Neuron (in vitro differentiated cells): ENCODE results near the gene UTS2.

Experiments
- H2AFZ ChIP-seq: one replicate; pipeline ENCODE4 v1.6.1; 2013; ENCODE audit warnings: low read depth, mild to moderate bottlenecking, inconsistent platforms, low read length, moderate library complexity
- H3K27me3 ChIP-seq: one replicate; pipeline ENCODE4 v1.6.1; 2013; ENCODE audit warnings: low read length; ENCODE audit not compliant: insufficient read depth
- H3K36me3 ChIP-seq: one replicate; pipeline ENCODE4 v1.6.1; 2013; ENCODE audit warnings: low read length; ENCODE audit not compliant: insufficient read depth
- H3K4me1 ChIP-seq: one replicate; pipeline ENCODE4 v1.6.1; 2013; ENCODE audit warnings: low read length; ENCODE audit not compliant: insufficient read depth
- H3K4me3 ChIP-seq: 2 replicates; pipeline ENCODE4 v1.5.1; 2013; ENCODE audit warnings: mild to moderate bottlenecking, low read length, moderate library complexity
- H3K9me3 ChIP-seq: one replicate; pipeline ENCODE4 v1.6.1; 2013; ENCODE audit warnings: low read length

UTS2 gene

DNA sequence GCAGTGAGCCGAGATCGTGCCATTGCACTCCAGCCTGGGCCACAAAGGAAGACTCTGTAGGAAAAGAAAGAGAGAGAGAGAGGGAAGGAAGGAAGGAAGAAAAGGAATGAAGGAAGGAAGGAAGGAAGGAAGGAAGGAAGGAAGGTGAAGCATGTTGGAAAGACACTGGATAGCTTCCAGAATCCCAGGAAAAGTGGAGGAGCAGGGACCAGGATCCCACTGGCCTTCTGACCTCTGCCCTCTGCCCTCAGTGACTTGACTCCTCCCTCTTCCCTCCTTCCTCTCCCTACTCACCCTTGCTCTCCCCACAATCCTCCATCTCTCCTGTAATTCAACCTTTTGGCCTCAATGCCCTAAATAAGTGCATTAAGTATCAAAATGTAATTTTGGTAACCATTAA is 4.1 kb upstream of the UTS2 start:
- no peaks in the 10 kb centered on the region for H3K36me3 ChIP-seq
- H2AFZ ChIP-seq: no peak overlapping the region
- no peaks in the 10 kb centered on the region for H3K4me1 ChIP-seq
- no peaks in the 10 kb centered on the region for H3K9me3 ChIP-seq
- no peak overlapping the region for H3K4me3 ChIP-seq
- no peaks in the 10 kb centered on the region for H3K27me3 ChIP-seq

DNA sequence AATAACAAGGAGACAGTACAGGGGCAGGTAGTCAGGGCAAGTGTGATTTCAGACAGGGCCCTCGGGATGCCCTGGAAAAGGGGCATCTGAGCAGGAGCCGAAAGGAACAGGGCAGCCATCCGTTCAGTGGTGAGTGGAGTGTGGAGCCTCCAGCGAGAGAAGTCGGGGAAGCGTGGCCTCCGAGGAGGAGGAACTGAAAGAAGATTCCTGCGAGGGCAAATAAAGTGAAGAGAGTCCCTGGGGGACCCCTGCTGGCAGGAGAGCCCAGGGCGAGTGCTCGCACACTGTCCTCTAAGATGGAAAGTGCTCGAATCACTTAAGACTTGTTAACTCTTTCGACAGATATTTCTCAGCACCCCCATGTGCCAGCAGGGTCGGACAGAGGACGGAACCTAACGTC is 3.5 kb upstream of the UTS2 start:
- no peaks in the 10 kb centered on the region for H3K4me1 ChIP-seq
- no peak overlapping the region for H2AFZ ChIP-seq
- H3K36me3 ChIP-seq: no peaks in the 10 kb centered on the region
- H3K9me3 ChIP-seq: no peaks in the 10 kb centered on the region
- H3K27me3 ChIP-seq: no peaks in the 10 kb centered on the region
- no peak overlapping the region for H3K4me3 ChIP-seq

DNA sequence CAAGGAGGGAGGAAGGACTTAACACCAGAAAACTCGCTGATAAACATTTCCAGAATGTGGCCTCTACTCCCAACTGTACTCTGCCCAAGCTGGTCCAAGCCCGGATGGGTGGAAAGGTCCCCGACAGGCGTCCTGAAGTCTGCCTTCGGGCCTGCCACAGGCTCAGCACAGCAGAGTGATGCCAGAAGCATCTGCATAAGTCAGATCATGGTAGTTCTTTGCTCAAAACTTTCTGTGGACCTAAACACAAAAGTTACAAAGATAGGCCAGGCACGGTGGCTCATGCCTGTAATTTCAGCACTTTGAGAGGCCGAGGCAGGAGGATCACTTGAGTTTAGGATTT is 790 bp upstream of the UTS2 start:
- H3K36me3 ChIP-seq: no peaks in the 10 kb centered on the region
- H3K4me3 ChIP-seq: no peak overlapping the region
- no peaks in the 10 kb centered on the region for H3K4me1 ChIP-seq
- no peak overlapping the region for H2AFZ ChIP-seq
- H3K9me3 ChIP-seq: no peaks in the 10 kb centered on the region
- no peaks in the 10 kb centered on the region for H3K27me3 ChIP-seq

DNA sequence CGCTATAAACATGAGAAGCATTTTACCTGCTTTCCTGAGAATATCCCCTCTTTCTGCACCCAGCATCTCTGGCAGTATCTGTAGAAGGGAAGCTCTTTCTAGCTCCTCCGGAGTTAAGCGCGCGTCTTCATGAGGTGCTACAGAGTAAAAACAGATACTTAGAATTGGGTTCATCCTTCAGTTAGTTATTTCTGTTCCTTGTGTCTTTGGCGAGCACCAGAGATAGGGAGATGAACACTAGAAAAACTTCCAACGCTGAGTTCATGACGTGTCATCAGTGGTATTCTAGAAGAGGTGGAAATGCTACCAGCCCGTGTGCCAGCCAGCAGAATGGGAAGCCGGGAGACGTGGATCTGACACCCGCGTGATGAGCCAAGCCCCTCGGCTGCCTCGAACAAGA is 2.1 kb downstream of the UTS2 start:
- Histone ChIP-seq H3K9me3 (no peaks in the 10 kb centered on the region), H2AFZ (no peak overlapping the region), H3K4me3 (no peak overlapping the region), H3K4me1 (no peaks in the 10 kb centered on the region), H3K36me3 (no peaks in the 10 kb centered on the region), H3K27me3 (no peaks in the 10 kb centered on the region)

DNA sequence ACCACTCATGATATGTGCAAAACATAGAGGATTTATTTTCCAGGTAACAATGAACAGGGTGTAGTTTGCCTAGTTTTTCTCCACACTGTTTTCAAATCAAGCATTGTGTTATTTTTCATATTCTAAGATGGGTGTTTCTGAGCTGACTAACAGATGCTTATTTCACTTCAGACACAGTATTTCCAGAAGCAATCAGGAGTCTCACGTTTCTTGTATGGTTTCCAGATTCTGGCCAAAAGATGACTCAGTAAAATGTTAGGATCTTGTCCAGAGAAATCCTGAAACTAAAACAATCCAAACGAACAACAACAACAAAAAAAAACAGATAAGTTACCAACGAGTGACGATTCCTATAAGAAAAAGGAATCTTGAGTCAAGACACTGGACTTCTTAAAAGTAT is 5.3 kb downstream of the UTS2 start:
- H3K9me3 ChIP-seq: no peaks in the 10 kb centered on the region
- H3K4me3 ChIP-seq: no peak overlapping the region
- H3K36me3 ChIP-seq: no peaks in the 10 kb centered on the region
- no peaks in the 10 kb centered on the region for H3K4me1 ChIP-seq
- H2AFZ ChIP-seq: no peak overlapping the region
- no peaks in the 10 kb centered on the region for H3K27me3 ChIP-seq

DNA sequence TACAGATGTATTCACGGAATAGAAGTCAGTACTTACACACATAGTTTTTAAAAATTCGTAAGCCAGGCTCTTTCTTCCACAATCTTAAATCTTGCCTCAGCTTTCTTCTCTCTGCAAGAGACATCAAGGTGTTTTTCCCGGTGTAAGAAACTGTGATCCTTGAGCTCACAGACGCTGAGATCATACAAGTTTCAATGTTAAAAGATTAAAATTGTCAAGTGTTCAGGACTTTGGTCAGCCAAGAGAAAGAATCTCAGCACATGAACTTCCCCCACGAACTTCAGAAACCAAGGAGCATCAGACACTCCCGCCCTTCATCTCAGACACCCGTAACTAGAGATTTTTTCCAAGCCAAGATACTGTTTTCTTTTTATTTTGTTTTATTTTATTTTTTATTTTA is 6.2 kb downstream of the UTS2 start:
- Histone ChIP-seq H2AFZ (no peak overlapping the region), H3K4me1 (no peaks in the 10 kb centered on the region), H3K4me3 (no peak overlapping the region), H3K27me3 (no peaks in the 10 kb centered on the region), H3K36me3 (no peaks in the 10 kb centered on the region), H3K9me3 (no peaks in the 10 kb centered on the region)

DNA sequence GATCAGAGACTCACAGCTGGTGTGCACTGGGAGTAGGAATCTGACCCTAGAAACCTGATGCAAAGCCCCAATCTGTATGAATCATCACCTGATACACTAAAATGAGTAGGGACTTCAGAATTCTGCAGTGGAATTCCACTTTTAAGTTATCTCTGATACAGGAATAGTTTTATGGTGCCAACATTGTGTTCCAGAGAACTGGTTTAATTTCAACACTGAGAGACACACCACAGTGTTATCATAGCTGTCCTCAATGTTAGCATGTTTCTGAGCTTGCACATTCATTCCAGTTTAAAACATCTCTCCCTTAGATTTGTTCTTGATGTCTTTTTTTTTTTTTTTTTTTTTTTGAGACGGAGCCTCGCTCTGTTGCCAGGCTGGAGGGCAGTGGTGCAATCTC is 7.1 kb downstream of the UTS2 start:
- Histone ChIP-seq H3K4me3 (no peak overlapping the region), H3K27me3 (no peaks in the 10 kb centered on the region), H3K9me3 (no peaks in the 10 kb centered on the region), H2AFZ (no peak overlapping the region), H3K4me1 (no peaks in the 10 kb centered on the region), H3K36me3 (no peaks in the 10 kb centered on the region)

DNA sequence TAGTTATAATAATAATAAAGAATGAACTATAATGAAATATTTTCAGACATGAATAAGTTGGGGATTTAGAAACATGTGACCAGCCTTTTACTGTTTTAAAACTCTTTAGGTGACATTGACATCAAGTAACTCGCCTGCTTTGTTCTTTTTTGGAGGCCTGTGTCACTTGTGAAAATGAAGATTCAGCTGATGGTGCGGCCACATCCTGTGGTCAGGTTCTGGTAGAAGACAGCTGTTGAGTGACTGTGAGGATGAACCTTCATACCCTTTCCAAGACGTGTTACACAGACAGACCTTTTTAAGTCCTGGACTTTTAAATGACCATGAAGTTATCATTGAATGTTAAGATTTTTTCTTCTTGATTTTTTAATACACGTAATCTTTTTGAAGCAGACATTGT is 10.3 kb downstream of the UTS2 start:
- Histone ChIP-seq H3K4me1 (no peaks in the 10 kb centered on the region), H3K27me3 (no peaks in the 10 kb centered on the region), H2AFZ (no peak overlapping the region), H3K4me3 (no peak overlapping the region), H3K36me3 (no peaks in the 10 kb centered on the region), H3K9me3 (peaks cover 5% of the 10 kb centered on the region)

DNA sequence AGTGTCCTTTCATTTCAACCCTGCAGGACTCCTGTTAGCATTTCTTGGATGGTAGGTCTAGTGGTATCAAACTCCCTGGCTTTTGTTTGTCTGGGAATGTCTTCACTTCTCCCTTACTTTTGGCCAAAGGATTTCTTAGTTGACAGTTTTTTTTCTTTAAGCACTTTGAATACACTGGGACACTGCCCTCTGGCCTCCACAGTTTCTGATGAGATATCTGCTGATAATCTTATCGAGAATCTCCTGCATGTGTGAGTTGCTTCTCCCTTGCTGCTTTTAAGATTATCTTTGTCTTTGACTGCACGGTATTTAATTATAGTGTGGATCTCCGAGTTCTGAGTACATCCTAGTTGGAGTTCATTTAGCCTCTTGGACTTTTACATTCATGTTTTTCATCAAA is 13.3 kb downstream of the UTS2 start:
- Histone ChIP-seq H2AFZ (no peak overlapping the region), H3K27me3 (no peaks in the 10 kb centered on the region), H3K4me1 (no peaks in the 10 kb centered on the region), H3K36me3 (peaks cover 2% of the 10 kb centered on the region), H3K4me3 (no peak overlapping the region), H3K9me3 (peaks cover 5% of the 10 kb centered on the region)

DNA sequence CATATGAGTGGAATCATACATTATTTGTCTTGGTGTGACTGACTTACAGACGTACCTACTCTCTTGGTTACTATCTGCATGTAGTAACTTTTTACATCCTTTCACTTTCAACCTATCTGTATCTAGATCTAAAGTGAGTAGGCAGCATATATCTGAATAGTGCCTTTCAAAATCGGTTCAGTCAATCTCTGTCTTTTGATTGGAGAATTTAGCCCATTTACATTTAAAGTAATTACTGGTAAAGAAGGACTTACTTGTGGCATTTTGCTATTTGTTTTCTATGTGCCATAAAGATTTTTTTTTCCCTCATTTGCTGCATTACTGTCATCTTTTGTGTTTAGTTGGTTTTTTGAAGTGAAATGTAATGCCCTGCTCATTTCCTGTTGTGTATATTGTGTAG is 14.2 kb downstream of the UTS2 start:
- no peak overlapping the region for H3K4me3 ChIP-seq
- H3K4me1 ChIP-seq: no peaks in the 10 kb centered on the region
- peaks cover 2% of the 10 kb centered on the region for H3K36me3 ChIP-seq

DNA sequence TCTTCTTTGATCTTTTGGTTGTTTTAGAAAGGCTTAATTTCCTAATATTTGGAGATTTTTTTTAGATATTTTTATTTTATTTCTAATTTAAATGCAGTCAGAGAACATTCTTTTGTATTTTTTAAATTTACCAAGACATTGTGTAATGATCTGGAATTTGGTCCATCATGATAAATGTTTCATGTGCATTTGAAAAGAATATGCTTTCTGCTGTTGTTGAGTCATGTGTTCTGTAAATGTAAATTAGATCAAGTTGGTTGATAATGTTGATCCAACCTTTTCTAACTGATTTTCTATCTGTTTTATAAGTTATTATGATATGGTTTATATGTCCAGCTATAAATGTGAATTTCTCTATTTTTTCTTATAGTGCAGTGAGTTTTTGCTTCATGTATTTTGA is 19.8 kb downstream of the UTS2 start:
- H2AFZ ChIP-seq: no peak overlapping the region
- no peaks in the 10 kb centered on the region for H3K27me3 ChIP-seq
- peaks cover 3% of the 10 kb centered on the region for H3K9me3 ChIP-seq
- peaks cover 4% of the 10 kb centered on the region for H3K36me3 ChIP-seq
- H3K4me3 ChIP-seq: no peak overlapping the region
- no peaks in the 10 kb centered on the region for H3K4me1 ChIP-seq

More for the DNA sequence above, 14.2 kb downstream of the UTS2 start:
- H2AFZ ChIP-seq: no peak overlapping the region
- no peaks in the 10 kb centered on the region for H3K27me3 ChIP-seq
- H3K9me3 ChIP-seq: peaks cover 5% of the 10 kb centered on the region

DNA sequence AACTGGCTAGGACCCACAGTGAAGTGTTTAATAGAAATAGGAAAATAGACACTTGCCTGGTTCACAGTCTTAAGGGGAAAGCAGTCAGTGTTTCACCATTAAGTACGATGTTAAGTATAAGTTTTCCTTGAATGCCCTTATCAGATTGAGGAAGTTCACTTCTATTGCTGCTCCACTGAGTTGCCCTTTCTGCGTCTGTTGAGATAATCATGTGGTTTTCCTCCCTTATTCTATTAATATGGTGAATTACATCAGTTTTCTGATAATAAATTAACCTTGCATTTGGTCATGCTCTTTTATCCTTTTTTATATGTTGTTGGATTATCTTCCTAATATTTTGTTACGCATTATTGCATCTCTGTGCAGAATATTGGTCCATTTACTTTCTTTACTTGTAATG is 21.4 kb downstream of the UTS2 start:
- Histone ChIP-seq H3K36me3 (peaks cover 10% of the 10 kb centered on the region), H3K9me3 (no peaks in the 10 kb centered on the region), H3K27me3 (no peaks in the 10 kb centered on the region), H3K4me1 (no peaks in the 10 kb centered on the region), H3K4me3 (no peak overlapping the region), H2AFZ (no peak overlapping the region)

DNA sequence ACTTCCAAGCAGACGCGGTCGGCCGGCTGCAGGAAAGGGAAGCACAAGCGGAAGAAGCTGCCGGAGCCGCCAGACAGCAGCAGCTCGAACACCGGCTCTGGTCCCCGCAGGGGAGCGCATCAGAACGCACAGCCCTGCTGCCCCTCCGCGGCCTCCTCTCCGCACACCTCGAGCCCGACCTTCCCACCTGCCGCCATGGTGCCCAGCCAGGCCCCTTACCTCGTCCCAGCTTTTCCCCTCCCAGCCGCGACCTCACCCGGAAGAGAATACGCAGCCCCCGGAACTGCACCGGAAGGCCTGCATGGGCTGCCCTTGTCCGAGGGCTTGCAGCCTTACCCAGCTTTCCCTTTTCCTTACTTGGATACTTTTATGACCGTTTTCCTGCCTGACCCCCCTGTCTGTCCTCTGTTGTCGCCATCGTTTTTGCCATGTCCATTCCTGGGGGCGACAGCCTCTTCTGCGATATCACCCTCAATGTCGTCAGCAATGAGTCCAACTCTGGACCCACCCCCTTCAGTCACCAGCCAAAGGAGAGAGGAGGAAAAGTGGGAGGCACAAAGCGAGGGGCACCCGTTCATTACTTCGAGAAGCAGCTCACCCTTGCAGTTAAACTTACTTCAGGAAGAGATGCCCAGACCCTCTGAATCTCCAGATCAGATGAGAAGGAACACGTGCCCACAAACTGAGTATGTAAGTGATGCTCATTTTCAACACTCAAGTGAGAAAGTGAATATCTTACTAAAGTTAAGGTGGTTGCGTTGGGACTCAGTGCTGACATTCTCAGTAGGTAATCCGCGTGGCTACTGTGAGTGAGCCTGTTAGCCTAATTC is 25.5 kb downstream of the UTS2 start:
- no peak overlapping the region for H3K4me3 ChIP-seq
- H3K9me3 ChIP-seq: no peaks in the 10 kb centered on the region
- peaks cover 10% of the 10 kb centered on the region for H3K36me3 ChIP-seq
- no peaks in the 10 kb centered on the region for H3K27me3 ChIP-seq
- no peaks in the 10 kb centered on the region for H3K4me1 ChIP-seq
- no peak overlapping the region for H2AFZ ChIP-seq

DNA sequence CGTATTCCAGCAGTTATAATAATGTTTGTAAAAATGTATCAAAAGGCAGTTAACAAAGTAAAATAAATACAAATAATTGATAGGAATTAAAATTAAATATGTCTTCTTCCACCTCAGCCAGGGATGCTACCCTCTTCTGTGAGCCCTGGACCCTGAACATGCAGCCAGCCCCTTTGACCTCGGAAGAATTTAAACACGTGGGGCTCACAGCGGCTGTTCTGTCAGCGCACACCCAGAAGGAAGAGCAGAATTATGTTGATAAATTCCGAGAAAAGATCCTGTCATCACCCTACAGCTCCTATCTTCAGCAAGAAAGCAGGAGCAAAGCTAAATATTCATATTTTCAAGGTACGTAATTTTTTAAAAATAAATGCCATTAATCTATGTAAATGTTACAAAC is 26.5 kb downstream of the UTS2 start:
- Histone ChIP-seq H3K4me3 (no peak overlapping the region), H3K4me1 (no peaks in the 10 kb centered on the region), H3K36me3 (peaks cover 10% of the 10 kb centered on the region), H3K9me3 (no peaks in the 10 kb centered on the region), H2AFZ (no peak overlapping the region), H3K27me3 (no peaks in the 10 kb centered on the region)
